AG04449 (cell line): Measurements from ENCODE around the gene FUT1.
"Not testable (repeated sequence)": the region's sequence is repeated elsewhere in the genome, so short reads cannot be mapped to it uniquely, and the experiment has no call there.

Source experiments
- CTCF ChIA-PET: fragments of 350-600 bp; formaldehyde crosslinking; extraction: SDS; loops from one replicate; lab custom pipeline; 2021; ENCODE audit warnings: antibody characterized with exemption; lab: Yijun Ruan, JAX
- POLR2A ChIA-PET: fragments of 400-600, 350-600 bp; formaldehyde crosslinking; extraction: SDS; loops from one replicate; lab custom pipeline; 2020; ENCODE audit warnings: antibody characterized with exemption, inconsistent platforms; lab: Yijun Ruan, JAX
- DNase-seq: peaks from one replicate; pipeline ENCODE4 v3.0.0-alpha.2; 2010; ENCODE audit warnings: low read depth, low spot score
- H3K4me3 ChIP-seq: 2 replicates; pipeline ENCODE4 v1.5.1; 2011; ENCODE audit warnings: low read depth, mild to moderate bottlenecking, control low read depth, low read length
- TF ChIP-seq, protein P1 (sequence below): IDR thresholded peaks from one replicate; pipeline ENCODE4 v1.5.1; 2011; ENCODE audit warnings: mild to moderate bottlenecking, moderate library complexity, low read length, control low read depth, inconsistent platforms; ENCODE audit not compliant: insufficient read depth; ENCODE audit errors: missing control alignments

Gene FUT1

DNA sequence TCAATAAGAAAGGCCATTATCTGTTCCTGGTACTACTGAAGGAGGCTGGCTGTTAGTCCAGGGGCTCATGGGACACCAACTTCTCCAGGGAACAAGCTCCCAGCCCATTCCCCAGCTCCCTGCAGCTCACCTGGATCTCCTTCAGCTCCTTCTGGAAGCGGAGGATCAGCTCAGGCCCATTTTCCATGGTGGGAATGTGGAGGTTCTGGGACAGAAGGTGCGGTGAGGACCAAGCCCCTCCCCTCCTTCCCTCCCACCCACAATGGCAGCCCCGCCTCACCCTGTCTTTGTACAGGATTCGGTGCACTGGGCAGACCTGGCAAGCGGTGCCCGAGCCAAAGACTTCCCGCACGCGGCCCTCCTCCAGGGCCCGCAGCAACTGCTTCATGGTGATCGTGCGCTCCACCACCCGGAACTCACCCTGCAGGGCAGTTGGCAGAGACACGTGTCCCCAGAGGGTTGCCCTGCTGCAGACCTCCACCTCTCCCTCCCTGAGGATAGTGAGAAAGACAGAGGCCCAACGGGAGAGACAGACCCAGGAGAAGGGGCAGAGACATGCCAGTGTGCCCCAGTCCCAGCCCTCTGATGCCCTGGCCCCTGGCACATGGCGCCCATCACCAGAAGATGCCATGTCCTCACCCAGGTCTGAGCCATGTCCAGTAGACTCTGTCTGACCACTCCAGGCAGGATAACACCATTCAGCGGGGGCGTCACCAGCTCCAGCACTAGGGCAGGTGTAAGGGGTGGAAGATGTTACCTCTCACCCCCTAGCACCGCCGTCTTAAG is 44.0 kb upstream of the FUT1 start:
- DNase-seq = no peak
- TF ChIP-seq, protein P1, sequence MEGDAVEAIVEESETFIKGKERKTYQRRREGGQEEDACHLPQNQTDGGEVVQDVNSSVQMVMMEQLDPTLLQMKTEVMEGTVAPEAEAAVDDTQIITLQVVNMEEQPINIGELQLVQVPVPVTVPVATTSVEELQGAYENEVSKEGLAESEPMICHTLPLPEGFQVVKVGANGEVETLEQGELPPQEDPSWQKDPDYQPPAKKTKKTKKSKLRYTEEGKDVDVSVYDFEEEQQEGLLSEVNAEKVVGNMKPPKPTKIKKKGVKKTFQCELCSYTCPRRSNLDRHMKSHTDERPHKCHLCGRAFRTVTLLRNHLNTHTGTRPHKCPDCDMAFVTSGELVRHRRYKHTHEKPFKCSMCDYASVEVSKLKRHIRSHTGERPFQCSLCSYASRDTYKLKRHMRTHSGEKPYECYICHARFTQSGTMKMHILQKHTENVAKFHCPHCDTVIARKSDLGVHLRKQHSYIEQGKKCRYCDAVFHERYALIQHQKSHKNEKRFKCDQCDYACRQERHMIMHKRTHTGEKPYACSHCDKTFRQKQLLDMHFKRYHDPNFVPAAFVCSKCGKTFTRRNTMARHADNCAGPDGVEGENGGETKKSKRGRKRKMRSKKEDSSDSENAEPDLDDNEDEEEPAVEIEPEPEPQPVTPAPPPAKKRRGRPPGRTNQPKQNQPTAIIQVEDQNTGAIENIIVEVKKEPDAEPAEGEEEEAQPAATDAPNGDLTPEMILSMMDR = no peak
- H3K4me3 ChIP-seq = no peak overlapping the region
- CTCF ChIA-PET = interaction anchor here (1.1 to 23.0 kb wide), 16 partner anchors 8 to 203 kb away, joined by 3 to 737 read pairs (median 8); partner anchors contain the start of genes BCAT2, HSD17B14 and RUVBL2
- POLR2A ChIA-PET = interaction anchor here (1.3 kb wide), 1 partner anchor 169 kb away, joined by 7 read pairs; the partner anchor contains the start of gene FTL

DNA sequence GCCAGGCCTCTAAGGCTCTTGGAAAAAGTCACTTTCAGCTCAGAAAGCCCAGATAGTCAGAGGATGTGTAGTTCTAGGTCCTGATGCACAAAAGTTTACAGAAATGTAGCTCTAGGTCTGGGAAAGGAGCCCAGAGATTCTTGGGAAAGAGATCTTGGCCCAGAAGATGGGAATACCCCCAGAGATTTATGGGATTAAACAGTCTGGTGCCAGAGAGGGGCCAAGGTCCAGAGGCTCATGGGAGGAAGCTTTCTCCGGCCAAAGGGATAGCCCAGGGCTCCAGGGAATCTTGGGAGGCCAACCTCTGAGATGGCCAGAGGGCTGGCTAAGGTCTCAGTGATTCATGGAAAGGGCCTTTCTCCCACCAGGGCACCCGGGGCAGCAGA is 43.2 kb upstream of the FUT1 start:
- DNase-seq = no peak
- ChIA-PET CTCF (interaction anchor here (0.7 to 23.0 kb wide), 31 partner anchors 9 to 430 kb away, joined by 3 to 737 read pairs (median 5); partner anchors contain the start of genes BAX, BCAT2, HSD17B14 and RUVBL2), POLR2A (interaction anchor here (0.5 to 1.3 kb wide), 12 partner anchors 11 to 178 kb away, joined by 3 to 7 read pairs (median 4); partner anchors contain the start of genes BCAT2, FTL, HSD17B14 and PPP1R15A)
- H3K4me3 ChIP-seq = no peak overlapping the region
- TF ChIP-seq, protein P1 = no peak

DNA sequence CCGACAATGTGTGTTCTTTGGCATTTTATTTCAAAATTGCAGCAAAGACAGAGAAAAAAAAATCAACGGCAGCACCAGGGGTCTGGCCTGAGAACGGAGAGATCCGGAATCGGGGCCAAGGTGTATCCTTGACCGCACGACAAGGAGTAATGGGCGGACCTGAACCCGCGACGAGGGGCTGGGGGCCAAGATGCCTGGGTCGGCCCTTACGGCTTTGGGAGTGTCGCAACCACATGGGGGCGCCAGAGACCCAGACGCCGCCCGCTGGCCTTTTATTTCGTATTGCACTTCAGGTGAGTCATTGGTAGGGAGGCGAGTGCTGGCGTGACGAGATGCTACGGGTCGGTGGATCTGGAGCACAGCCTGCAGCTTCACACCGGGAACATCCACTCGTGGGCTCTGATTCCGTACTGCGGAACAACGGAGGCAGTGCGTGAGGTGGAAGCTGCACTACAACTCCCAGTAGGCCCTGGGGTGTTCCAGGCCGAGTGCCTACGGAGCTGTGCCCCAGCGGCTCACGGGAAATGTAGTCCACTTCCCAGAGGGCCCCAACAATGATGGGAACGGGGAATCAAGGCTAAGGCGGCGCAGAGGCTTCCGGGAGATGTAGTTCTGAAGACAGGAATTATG is 42.7 kb upstream of the FUT1 start:
- peak; percentile 65 for DNase-seq
- ChIA-PET CTCF (interaction anchor here (0.7 to 23.0 kb wide), 34 partner anchors 7 to 430 kb away, joined by 3 to 737 read pairs (median 5); partner anchors contain the start of genes BAX, BCAT2, HSD17B14 and RUVBL2), POLR2A (interaction anchor here (0.5 to 1.3 kb wide), 12 partner anchors 12 to 178 kb away, joined by 3 to 7 read pairs (median 4); partner anchors contain the start of genes BCAT2, FTL, HSD17B14 and PPP1R15A)
- peak overlapping the region; percentile 70 for H3K4me3 ChIP-seq
- TF ChIP-seq, protein P1 = peak; percentile 93

DNA sequence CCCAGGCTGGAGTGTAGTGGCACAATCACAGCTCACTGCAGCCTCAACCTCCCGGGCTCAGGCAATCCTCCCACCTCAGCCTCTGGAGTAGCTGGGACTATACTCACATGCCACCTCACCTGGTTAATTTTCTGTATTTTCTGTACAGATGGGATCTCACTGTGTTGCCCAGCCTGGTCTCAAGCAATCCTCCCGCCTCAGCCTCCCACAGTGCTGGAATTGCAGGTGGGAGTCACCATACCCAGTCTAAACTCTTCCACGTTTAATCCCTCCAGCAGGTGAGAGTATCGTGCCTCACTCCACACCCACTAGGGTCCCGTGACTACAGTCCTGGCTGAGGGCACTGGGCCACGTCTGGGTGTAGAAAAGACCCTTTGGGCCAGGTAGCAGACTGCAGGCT is 41.9 kb upstream of the FUT1 start:
- CTCF ChIA-PET = interaction anchor here (0.6 to 23.0 kb wide), 12 partner anchors 8 to 218 kb away, joined by 3 to 737 read pairs (median 9); partner anchors contain the start of genes BCAT2 and HSD17B14
- H3K4me3 ChIP-seq = no peak overlapping the region
- TF ChIP-seq, protein P1 = no peak
- no peak for DNase-seq
- POLR2A ChIA-PET = interaction anchor here (1.1 kb wide), 1 partner anchor 179 kb away, joined by 4 read pairs; no protein-coding TSS in a partner anchor

DNA sequence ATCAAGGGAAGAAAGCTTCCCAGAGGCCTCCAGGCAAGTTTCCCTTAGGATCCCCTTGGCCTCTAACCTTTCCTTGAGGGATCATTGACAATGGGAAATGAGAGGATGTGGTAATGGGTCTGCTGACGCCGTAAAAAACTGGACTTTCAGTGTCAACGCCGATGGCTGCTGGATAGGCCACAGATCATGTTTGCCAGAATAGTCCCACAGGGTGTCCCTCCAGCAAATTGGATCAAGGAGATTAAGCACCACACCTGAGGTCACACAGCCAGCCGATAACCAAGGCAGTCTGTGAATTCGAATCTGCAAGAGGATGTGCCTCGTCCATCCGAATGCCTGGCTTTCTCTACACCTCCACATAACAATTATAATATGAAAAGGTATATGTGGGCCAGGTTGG is 40.8 kb upstream of the FUT1 start:
- ChIA-PET POLR2A (no interaction called here), CTCF (interaction anchor here (2.0 to 23.0 kb wide), 6 partner anchors 8 to 177 kb away, joined by 7 to 737 read pairs (median 52); partner anchors contain the start of genes BCAT2 and HSD17B14)
- DNase-seq = no peak
- no peak overlapping the region for H3K4me3 ChIP-seq
- TF ChIP-seq, protein P1 = no peak

DNA sequence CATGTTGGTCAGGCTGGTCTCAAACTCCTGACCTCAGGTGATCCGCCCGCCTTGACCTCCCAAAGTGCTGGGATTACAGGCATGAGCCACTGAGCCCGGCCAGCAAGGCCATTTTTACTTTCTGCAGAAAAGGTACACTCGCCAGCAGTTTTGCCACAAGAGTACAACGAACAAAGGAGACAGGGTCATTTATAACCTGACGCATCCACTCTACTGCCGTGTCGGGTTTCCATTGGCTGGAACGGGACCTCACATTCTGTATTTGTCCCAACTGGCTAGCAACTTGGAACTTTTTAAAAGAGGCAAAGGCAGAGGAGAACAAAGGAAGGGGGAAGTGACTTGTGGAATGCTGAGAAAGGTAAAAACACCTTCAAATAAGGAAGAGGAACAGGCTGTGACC is 34.9 kb upstream of the FUT1 start:
- CTCF ChIA-PET = interaction anchor here (0.7 to 23.0 kb wide), 47 partner anchors 9 to 616 kb away, joined by 3 to 737 read pairs (median 6); partner anchors contain the start of genes BCAT2, CA11, FAM83E and GYS1
- POLR2A ChIA-PET = interaction anchor here (1.6 kb wide), 1 partner anchor 180 kb away, joined by 8 read pairs; no protein-coding TSS in a partner anchor

DNA sequence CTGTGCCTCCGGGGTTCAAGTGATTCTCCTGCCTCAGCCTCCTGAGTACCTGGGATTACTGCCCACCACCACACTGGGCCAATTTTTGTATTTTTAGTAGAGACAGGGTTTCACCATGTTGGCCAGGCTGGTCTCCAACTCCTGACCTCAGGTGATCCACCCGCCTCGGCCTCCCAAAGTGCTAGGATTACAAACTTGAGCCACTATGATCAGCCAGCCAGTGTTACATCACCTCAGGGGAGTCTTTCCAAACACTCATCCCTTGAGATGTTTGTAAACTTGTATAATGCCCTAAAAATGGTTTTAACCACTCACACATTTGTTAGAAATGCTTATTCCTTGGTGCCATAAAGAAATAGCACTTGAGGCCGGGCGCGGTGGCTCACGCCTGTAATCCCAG is 34.0 kb upstream of the FUT1 start:
- POLR2A ChIA-PET, DNase-seq, H3K4me3 ChIP-seq: not testable (repeated sequence)
- CTCF ChIA-PET = interaction anchor here (0.7 to 23.0 kb wide), 8 partner anchors 7 to 206 kb away, joined by 3 to 737 read pairs (median 39); partner anchors contain the start of genes CA11, GYS1, HSD17B14 and NTN5

More for the DNA sequence above, 34.9 kb upstream of the FUT1 start:
- DNase-seq, H3K4me3 ChIP-seq: not testable (repeated sequence)
